Stimulated activated CD8-positive, alpha-beta memory T cell treated with anti-CD3 and anti-CD28 coated beads, Interleukin-4, amount 100 ng/mL, for 1 hour (primary cell): ENCODE measurements around the gene KIRREL3.

Source experiments
- DNase-seq, 2 donors: peaks; one replicate each; pipeline ENCODE4 v3.0.0-alpha.2; 2020; ENCODE audit warnings: low read depth in 2 of 2, low spot score in 1 of 2

KIRREL3 gene

GRCh38 chr11:126716456-126717083 lies 284.0 kb downstream of the KIRREL3 start:
- DNase-seq, result no peak

- DNase-seq, result no peak
Observed at GRCh38 chr11:126713806-126714205, 286.8 kb downstream of the KIRREL3 start.

- no peak for DNase-seq
Observed at GRCh38 chr11:126711977-126712625, 288.5 kb downstream of the KIRREL3 start.

GRCh38 chr11:126710804-126711399 lies 289.7 kb downstream of the KIRREL3 start:
- DNase-seq, result no peak

GRCh38 chr11:126707498-126707897 lies 293.1 kb downstream of the KIRREL3 start:
- DNase-seq, result no peak

- DNase-seq, result no peak
Observed at GRCh38 chr11:126704096-126704495, 296.5 kb downstream of the KIRREL3 start.

GRCh38 chr11:126703662-126704061 lies 296.9 kb downstream of the KIRREL3 start:
- DNase-seq, result no peak

- DNase-seq, result no peak
Observed at GRCh38 chr11:126702987-126703386, 297.6 kb downstream of the KIRREL3 start.

GRCh38 chr11:126702165-126702720 lies 298.3 kb downstream of the KIRREL3 start:
- DNase-seq, result no peak

- DNase-seq, result no peak
Observed at GRCh38 chr11:126701520-126701897, 299.1 kb downstream of the KIRREL3 start.

- no peak for DNase-seq
Observed at GRCh38 chr11:126700768-126701519, 299.6 kb downstream of the KIRREL3 start.

GRCh38 chr11:126698576-126698975 lies 302.0 kb downstream of the KIRREL3 start:
- no peak for DNase-seq

GRCh38 chr11:126697936-126698335 lies 302.6 kb downstream of the KIRREL3 start:
- DNase-seq, result no peak

- DNase-seq, result no peak
Observed at GRCh38 chr11:126696982-126697381, 303.6 kb downstream of the KIRREL3 start.

GRCh38 chr11:126695293-126695692 lies 305.3 kb downstream of the KIRREL3 start:
- DNase-seq, result no peak

- DNase-seq, result no peak
Observed at GRCh38 chr11:126694065-126694625, 306.4 kb downstream of the KIRREL3 start.

GRCh38 chr11:126687477-126687876 lies 313.1 kb downstream of the KIRREL3 start:
- DNase-seq, result no peak

GRCh38 chr11:126686938-126687337 lies 313.6 kb downstream of the KIRREL3 start:
- no peak for DNase-seq

- DNase-seq, result no peak
Observed at GRCh38 chr11:126683766-126684728, 316.5 kb downstream of the KIRREL3 start.

GRCh38 chr11:126682590-126682989 lies 318.0 kb downstream of the KIRREL3 start:
- DNase-seq, result no peak
